HFFc6 (cell line): ENCODE results near the gene CCDC86. TPM values are rescaled to one million over a fixed set of nuclear protein-coding genes. Genes with fewer than 3 reads are reported as not detected.
A peak's percentile ranks its signal among the peaks of the same experiment; 100 is the strongest.

ENCODE experiments used
- DNase-seq: peaks from one replicate; pipeline ENCODE4 v3.0.0-alpha.2; 2018
- H3K27ac Mint-ChIP-seq: 2 replicates; pipeline ENCODE4 v1.8.0; 2020; ENCODE audit warnings: mild to moderate bottlenecking, mixed read lengths
- H3K27me3 Mint-ChIP-seq: 2 replicates; pipeline ENCODE4 v1.8.0; 2021; ENCODE audit warnings: mild to moderate bottlenecking, moderate library complexity, mixed read lengths; ENCODE audit not compliant: insufficient read depth
- H3K36me3 Mint-ChIP-seq: 2 replicates; pipeline ENCODE4 v1.8.0; 2021; ENCODE audit warnings: low read depth, mixed read lengths
- H3K4me1 Mint-ChIP-seq: 2 replicates; pipeline ENCODE4 v1.8.0; 2020; ENCODE audit warnings: low read depth, mixed read lengths
- H3K4me3 Mint-ChIP-seq: 2 replicates; pipeline ENCODE4 v1.8.0; 2020; ENCODE audit warnings: mild to moderate bottlenecking, moderate library complexity, mixed read lengths
- H3K9me3 Mint-ChIP-seq: 2 replicates; pipeline ENCODE4 v1.8.0; 2020; ENCODE audit warnings: mild to moderate bottlenecking, mixed read lengths
- total RNA-seq, 6 experiments: library from RNA; stranded (reverse); fragmentation: NEBNext Ultra II Directional; extraction: Animal tissue kit (Norgen Biotek cat#: 25700); gene quantifications; 2 replicates in 1 of 6; 3 replicates in 5 of 6; pipeline ENCODE4 v1.2.3, GENCODE V29; 2021
- TF ChIP-seq, protein P1 (sequence below): fragments of 200-600 bp; sonication (generic); IDR thresholded peaks from 2 replicates; pipeline ENCODE4 v1.5.0; 2021; ENCODE audit warnings: antibody characterized with exemption, mild to moderate bottlenecking

The CCDC86 gene
- total RNA-seq, 6 experiments from 2014 or later, result 45.4 to 66.3 (median 54.4) TPM

DNA sequence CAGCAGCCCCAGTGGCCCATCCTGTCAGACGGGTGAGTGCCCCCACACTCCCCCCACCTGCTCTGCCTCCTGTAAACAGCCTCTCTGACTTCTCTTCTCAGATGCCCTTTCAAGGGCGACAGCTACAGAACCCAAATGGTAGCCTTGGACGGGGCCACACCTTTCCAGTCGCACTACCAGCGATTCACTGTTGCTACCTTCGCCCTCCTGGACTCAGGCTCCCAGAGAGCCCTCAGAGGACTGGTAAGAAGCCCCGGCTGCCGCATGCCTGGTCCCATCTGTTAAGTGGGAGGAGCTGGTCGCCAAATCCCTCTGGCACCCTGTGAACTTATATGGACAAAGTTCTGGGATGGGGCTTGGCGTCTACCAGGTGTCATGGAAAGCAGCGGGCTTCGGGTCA lies 31.6 kb downstream of the CCDC86 start:
- DNase-seq, result no peak
- no peaks in the 10 kb centered on the region for H3K9me3 Mint-ChIP-seq
- TF ChIP-seq, protein P1, sequence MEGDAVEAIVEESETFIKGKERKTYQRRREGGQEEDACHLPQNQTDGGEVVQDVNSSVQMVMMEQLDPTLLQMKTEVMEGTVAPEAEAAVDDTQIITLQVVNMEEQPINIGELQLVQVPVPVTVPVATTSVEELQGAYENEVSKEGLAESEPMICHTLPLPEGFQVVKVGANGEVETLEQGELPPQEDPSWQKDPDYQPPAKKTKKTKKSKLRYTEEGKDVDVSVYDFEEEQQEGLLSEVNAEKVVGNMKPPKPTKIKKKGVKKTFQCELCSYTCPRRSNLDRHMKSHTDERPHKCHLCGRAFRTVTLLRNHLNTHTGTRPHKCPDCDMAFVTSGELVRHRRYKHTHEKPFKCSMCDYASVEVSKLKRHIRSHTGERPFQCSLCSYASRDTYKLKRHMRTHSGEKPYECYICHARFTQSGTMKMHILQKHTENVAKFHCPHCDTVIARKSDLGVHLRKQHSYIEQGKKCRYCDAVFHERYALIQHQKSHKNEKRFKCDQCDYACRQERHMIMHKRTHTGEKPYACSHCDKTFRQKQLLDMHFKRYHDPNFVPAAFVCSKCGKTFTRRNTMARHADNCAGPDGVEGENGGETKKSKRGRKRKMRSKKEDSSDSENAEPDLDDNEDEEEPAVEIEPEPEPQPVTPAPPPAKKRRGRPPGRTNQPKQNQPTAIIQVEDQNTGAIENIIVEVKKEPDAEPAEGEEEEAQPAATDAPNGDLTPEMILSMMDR, result 0 out of 2 replicates have a peak, but pooled peaks have one; percentile 12
- H3K27ac Mint-ChIP-seq, result no peak overlapping the region
- H3K4me1 Mint-ChIP-seq, result peaks cover 23% of the 10 kb centered on the region
- peaks cover 5% of the 10 kb centered on the region for H3K27me3 Mint-ChIP-seq
- no peak overlapping the region for H3K4me3 Mint-ChIP-seq
- peaks cover 5% of the 10 kb centered on the region; the same call in 1 of the 2 replicates for H3K36me3 Mint-ChIP-seq

DNA sequence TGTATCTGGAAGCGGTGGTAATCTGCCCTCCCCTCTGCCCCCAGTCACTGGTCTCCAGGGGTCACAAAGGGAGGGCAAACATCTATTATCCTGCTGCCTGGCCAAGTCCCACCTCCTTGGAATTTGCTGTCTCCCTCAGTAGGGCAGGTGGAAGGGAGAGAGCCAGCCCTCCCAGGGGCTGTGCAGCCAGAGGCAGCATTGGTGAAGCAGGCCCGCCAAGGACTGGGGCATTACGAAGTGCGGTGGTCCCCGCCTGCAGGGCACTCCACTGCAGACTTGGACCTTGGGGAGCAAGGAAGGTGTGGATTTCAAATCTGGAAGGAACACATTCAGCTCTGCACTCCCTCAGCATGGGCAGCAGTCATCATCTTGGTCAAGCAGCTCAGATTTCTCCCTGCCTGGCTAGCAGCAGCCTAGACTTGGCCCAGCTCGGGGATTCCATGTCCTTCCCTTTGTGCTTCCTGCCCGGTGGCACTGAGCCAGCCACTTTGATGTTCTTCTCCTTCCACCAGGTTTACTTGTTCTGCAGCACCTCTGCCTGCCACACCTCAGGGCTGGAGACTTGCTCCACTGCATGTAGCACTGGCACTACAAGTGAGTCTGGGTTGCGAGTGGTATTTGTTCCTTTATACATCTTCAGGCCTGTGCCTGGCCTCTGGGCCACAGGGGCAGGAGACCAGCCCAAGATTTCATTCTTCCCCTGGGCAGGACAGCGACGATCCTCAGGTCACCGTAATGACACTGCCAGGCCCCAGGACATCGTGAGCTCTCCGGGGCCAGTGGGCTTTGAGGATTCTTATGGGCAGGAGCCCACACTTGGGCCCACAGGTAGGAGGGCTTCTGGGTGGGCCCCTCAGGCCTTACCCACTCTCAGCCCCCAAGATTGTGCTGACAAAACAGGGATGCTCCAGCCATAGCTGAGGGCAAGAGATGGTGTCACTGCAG lies 32.8 kb downstream of the CCDC86 start:
- H3K27ac Mint-ChIP-seq, result no peak overlapping the region
- peaks cover 23% of the 10 kb centered on the region for H3K4me1 Mint-ChIP-seq
- H3K36me3 Mint-ChIP-seq, result peaks cover 5% of the 10 kb centered on the region; the same call in 1 of the 2 replicates
- no peak overlapping the region for H3K4me3 Mint-ChIP-seq
- H3K9me3 Mint-ChIP-seq, result no peaks in the 10 kb centered on the region
- no peak for DNase-seq
- TF ChIP-seq, protein P1, result no peak
- H3K27me3 Mint-ChIP-seq, result peaks cover 5% of the 10 kb centered on the region

DNA sequence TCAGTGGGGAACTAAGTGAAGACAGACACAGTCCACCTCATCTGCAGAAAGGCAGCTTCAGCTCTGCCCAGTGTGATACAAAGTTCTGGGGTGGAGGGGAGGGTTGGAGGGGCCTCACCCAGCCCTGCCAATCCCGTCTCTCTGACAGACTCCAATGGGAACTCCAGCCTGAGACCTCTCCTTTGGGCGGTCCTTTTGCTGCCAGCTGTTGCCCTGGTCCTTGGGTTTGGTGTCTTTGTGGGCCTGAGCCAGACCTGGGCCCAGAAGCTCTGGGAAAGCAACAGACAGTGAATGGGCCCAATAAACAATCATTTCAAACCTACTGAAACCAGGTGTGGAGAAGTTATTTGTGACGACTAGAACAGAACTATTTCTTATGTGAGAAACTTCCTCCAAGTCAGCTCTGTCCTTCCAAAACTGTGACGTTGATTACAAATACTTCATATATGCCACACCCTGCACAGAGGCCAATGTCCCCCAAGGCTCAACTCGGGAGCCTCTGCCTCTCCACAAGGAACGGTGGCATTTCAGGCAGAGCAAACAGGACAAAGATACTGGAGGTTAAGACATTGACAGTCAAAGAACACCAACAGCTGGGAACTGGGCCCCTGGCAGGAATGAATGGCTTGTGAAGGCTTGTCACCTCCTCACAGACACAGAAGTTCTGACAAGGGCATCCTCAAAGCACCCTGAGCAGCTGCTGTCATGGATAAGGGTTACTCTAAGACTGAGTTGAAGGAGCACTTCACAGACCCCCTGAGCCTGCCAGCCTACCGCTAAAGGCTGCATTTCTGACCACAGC lies 33.7 kb downstream of the CCDC86 start:
- no peak for DNase-seq
- Mint-ChIP-seq H3K4me3 (no peak overlapping the region), H3K36me3 (peaks cover 5% of the 10 kb centered on the region; the same call in 1 of the 2 replicates), H3K9me3 (no peaks in the 10 kb centered on the region), H3K4me1 (peaks cover 23% of the 10 kb centered on the region), H3K27ac (no peak overlapping the region), H3K27me3 (peaks cover 5% of the 10 kb centered on the region)
- TF ChIP-seq, protein P1, result no peak

GRCh38 chr11:60876168-60876485 lies 34.2 kb downstream of the CCDC86 start:
- Mint-ChIP-seq H3K4me1 (peaks cover 23% of the 10 kb centered on the region), H3K4me3 (no peak overlapping the region), H3K27me3 (peaks cover 3% of the 10 kb centered on the region), H3K27ac (no peak overlapping the region), H3K9me3 (no peaks in the 10 kb centered on the region), H3K36me3 (peaks cover 5% of the 10 kb centered on the region; the same call in 1 of the 2 replicates)
- TF ChIP-seq, protein P1, result no peak
- DNase-seq, result no peak

GRCh38 chr11:60878245-60879101 lies 36.6 kb downstream of the CCDC86 start:
- Mint-ChIP-seq H3K4me1 (peaks cover 3% of the 10 kb centered on the region), H3K27ac (no peak overlapping the region), H3K27me3 (peaks cover 3% of the 10 kb centered on the region), H3K36me3 (peaks cover 5% of the 10 kb centered on the region; the same call in 1 of the 2 replicates), H3K4me3 (no peak overlapping the region), H3K9me3 (no peaks in the 10 kb centered on the region)
- TF ChIP-seq, protein P1, result no peak
- no peak for DNase-seq
